OCI-M2 (cell line): ENCODE measurements around the gene GCN1.

Source experiments
- DNase-seq: peaks from one replicate; lab custom pipeline; 2025; ENCODE audit not compliant: unreplicated experiment; lab: John Stamatoyannopoulos, UW

GCN1 gene

GRCh38 chr12:120121343-120121742 is 73.2 kb downstream of the GCN1 start:
- DNase-seq: no peak

GRCh38 chr12:120119271-120119973 is 75.1 kb downstream of the GCN1 start:
- no peak for DNase-seq

- DNase-seq: no peak
These were observed 76.0 kb downstream of the GCN1 start for GRCh38 chr12:120118321-120119061.

GRCh38 chr12:120117961-120118320 is 76.6 kb downstream of the GCN1 start:
- DNase-seq: no peak

GRCh38 chr12:120116792-120117651 is 77.5 kb downstream of the GCN1 start:
- DNase-seq: peak; percentile 35

GRCh38 chr12:120116441-120116791 is 78.1 kb downstream of the GCN1 start, which contains the start of gene RAB35:
RAB35 (minus strand) TSS chr12:120116753; CDS start chr12:120116650, 103 bp downstream.
- DNase-seq: no peak

- no peak for DNase-seq
These were observed 78.6 kb downstream of the GCN1 start for GRCh38 chr12:120115692-120116440.

- DNase-seq: no peak
These were observed 79.4 kb downstream of the GCN1 start for GRCh38 chr12:120115066-120115465.

- no peak for DNase-seq
These were observed 83.7 kb downstream of the GCN1 start for GRCh38 chr12:120110550-120111501.

GRCh38 chr12:120109570-120110267 is 84.8 kb downstream of the GCN1 start:
- DNase-seq: no peak

- DNase-seq: no peak
These were observed 88.4 kb downstream of the GCN1 start for GRCh38 chr12:120106151-120106550.

GRCh38 chr12:120103371-120103770 is 91.1 kb downstream of the GCN1 start:
- DNase-seq: no peak

- no peak for DNase-seq
These were observed 91.5 kb downstream of the GCN1 start for GRCh38 chr12:120103044-120103338.

- DNase-seq: no peak
These were observed 92.1 kb downstream of the GCN1 start for GRCh38 chr12:120102189-120103043.

GRCh38 chr12:120101617-120102016 is 92.9 kb downstream of the GCN1 start:
- DNase-seq: no peak

GRCh38 chr12:120101182-120101581 is 93.3 kb downstream of the GCN1 start:
- no peak for DNase-seq

- no peak for DNase-seq
These were observed 93.9 kb downstream of the GCN1 start for GRCh38 chr12:120100630-120101029.

GRCh38 chr12:120099738-120100137 is 94.8 kb downstream of the GCN1 start:
- DNase-seq: no peak
